LHCN-M2 (cell line): ENCODE data around the gene ATP2C2. TPM values are rescaled to one million over a fixed set of nuclear protein-coding genes. Genes with fewer than 3 reads are reported as not detected.

Experiments used
- DNase-seq: peaks from one replicate; pipeline ENCODE4 v3.0.0-alpha.2; 2012; ENCODE audit warnings: low read depth
- total RNA-seq: library from RNA; depleted of rRNA; stranded (reverse); fragments of >200 nt; gene quantifications from 2 replicates; pipeline ENCODE4 v1.2.3, GENCODE V29; 2014

The ATP2C2 gene
- total RNA-seq, 1 experiment from 2014 or later: not detected

DNA sequence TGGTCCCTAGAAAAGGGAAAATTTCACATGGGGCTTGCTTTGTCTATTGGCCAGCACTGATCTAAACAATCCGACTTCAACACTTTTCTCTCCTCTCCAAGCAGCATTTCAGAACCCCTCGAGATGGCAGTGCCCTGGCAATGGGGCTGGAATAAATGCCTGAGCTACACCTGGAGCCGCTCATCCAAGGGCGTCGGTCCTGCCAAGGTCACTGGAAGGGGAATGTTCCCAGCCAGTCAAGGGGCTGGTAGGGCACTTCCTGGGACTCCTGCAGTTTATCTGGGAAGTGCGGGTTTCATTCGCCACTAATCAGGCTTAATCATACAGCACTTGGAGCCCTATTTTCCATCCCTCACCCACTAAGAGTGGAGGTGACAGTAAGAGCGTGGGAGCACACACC lies 119.0 kb downstream of the ATP2C2 start:
- no peak for DNase-seq

GRCh38 chr16:84489131-84489530 lies 120.8 kb downstream of the ATP2C2 start:
- DNase-seq: no peak

- DNase-seq: no peak
These were observed 127.2 kb downstream of the ATP2C2 start for GRCh38 chr16:84495506-84495905.

- DNase-seq: no peak
These were observed 128.7 kb downstream of the ATP2C2 start for GRCh38 chr16:84496991-84497390.

DNA sequence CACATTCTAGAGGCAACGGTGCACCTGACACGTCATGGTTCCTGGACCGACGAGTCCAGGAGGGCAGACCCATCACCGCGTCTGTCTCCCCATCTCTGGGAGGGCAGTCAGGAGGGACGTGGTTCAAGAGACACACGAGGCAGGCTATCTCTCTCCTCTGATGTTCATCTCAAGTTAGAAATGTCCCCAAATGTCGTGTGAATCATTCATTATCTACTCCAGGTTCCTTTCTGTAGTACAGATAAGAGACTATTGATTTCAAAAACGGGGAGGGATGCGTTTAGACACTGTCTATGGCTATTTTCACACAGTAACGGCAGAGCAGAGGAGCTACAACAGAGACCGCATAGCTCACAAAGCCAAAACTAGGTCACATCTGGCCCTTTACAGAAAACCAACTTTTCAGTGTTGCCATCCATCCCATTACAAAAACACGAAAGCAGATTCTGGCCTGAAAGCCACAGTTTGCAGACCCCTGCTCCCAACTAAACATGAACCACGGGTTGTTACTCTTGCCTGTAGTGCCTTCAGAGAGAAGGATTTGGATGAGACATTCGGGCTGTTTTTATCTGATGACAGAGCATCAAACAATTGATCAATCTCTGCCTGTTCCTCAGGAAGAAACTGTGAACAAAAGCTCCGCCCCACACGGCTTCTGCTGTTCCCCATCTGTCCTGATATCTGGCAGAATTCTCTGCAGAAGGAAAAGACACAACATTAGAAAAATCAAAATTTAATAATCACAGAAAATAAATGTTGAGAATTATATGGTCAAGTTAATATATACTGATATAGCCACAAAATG lies 129.3 kb downstream of the ATP2C2 start:
- no peak for DNase-seq

GRCh38 chr16:84498223-84498610 lies 129.9 kb downstream of the ATP2C2 start:
- DNase-seq: no peak

DNA sequence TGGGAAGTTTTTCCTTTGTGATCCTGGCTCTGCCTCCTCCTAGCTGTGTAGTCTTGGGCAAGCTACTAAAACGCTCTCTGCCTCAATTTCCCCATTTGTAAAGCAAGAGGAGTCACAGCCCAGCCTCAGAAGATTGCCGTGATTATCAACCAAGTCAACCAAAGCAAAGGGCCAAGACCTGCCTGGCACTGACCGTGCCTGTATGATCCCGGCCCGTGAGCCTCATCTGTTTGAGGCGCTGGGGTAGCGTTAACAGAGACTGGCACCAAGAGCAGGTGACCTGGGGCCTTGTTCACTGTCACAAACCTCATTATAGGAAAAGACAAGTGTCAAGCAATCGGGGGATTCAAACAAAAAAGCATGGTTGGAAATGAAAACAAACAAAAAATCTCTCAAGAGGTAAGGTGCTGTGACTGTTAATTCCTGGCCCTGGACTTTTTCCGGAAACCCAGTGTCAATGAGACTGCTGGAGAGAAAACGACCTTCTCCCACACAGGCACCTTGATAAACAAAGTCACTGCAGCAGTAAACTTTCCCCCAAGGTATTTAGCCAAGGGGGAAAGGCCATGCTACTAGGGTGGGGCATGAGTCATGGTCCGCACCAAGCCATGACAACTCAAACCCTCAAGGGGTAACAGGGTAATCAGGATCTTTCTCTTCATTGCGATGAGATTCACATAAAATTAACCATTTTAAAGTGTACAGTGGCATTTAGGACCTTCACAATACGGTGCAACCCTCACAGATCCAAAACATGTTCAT lies 130.7 kb downstream of the ATP2C2 start:
- DNase-seq: no peak

DNA sequence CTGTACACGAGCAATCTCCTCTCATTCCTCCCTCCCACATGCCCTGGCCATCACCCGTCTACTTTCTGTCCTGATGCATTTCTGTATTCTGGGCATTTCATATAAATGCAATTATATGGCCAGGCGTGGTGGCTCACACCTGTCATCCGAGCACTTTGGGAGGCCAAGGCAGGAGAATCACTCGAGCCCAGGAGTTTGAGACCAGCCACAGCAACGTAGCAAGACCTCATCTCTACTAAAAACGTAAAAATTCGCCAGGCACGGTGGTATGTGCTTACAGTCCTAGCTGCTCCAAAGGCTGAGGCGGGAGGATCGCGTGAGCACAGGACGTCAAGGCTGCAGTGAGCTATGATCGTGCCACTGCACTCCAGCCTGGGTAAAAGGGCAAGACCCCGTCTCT lies 131.3 kb downstream of the ATP2C2 start:
- DNase-seq: no peak

GRCh38 chr16:84500531-84500930 lies 132.2 kb downstream of the ATP2C2 start:
- no peak for DNase-seq

GRCh38 chr16:84501077-84501735 lies 132.9 kb downstream of the ATP2C2 start:
- peak; percentile 74 for DNase-seq

GRCh38 chr16:84502075-84502474 lies 133.7 kb downstream of the ATP2C2 start:
- no peak for DNase-seq

DNA sequence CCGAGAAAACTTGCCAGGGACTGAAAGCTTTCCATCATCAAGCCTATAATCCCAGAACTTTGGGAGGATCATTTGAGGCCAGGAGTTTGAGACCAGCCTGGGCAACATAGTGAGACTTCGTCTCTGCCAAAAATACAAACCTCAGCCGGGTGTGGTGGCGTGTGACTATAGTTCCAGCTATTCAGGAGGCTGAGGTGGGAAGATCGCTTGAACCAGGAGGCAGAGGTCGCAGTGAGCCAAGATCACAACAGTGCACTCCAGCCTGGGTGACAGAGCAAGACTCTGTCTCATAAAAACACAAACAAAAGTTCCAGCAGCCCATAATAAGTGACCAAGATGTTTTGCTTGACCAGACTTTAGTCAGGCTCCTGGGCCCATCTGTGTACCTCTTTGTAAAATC lies 134.2 kb downstream of the ATP2C2 start:
- DNase-seq: peak; percentile 40

DNA sequence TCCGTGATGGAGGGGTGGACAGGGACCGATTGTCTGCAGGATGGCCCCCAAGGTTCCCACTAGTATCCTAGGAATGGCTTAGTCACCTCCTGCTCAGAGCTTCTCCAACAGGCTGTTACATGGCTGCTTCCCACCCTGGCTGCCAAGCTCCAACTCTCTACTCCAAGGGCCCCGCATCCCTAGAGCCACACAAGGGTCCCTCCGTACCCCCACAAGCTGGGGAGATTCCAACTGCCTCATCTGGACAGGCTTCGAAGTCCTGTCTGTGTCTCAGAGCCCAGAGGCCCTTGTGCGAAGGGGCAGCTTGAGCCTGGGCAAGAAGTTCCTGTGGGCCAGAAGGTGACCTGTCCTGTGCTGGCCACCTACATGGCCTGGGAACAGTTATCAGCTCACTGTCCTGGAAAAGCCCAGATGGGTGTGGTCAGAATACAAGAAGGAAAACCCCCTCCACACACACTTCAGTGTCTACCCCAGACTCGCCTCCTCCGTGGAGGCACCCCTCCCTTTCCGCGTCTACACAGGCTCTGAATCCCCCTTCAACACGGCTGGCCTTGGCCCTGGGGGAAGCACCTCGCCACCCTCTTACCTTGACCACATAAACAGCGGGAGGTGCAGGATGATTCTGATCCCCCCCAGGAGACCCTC lies 135.5 kb downstream of the ATP2C2 start:
- peak; percentile 25 for DNase-seq

DNA sequence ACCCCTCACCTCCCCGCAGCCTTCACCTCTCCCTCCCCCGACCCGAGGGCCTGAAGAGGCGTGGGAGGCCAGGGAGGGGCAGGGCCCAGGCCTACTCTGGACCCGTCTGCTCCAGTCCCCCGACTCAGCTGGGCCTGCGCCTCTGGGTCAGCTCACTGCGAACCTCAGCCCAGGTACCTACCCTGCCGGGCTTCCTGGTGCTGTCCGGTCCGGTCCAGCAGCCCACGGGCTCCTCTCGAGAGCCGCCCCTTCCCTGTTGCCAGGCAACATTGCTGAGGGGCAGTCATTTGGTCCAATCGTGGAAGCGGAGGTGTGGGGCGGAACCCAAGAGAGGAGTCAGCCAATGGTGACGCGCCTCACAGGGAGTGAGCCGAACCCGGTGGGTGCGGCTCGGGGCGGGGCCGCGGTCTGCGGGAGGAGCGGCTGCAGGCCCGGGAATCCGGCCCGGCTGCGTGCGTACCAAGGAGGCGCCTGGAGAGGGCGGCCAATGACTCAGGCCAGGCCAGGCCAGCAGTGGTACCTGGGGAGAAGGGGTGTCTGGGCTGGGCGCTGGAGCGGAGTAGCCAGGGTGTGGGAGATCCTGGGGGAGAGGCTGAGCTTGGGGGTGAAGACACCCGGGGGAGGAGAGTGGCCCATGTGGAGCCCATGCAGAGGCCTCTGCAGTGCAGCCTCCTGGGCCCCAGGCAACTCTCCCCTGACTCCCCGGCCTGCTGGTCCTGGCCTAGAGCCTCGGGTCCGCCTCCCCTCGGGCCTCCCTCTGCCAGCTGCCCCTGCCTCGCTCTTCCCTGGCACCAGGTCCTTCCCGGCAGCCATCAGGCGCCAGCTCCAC lies 136.3 kb downstream of the ATP2C2 start, which contains the start of gene MEAK7:
Gene MEAK7, minus strand, starts transcription at position 240 of the 829 bp plus-strand sequence. CDS start 6,573 bp downstream, outside the sequence.
- DNase-seq: peak; percentile 98

- DNase-seq: no peak
These were observed 137.2 kb downstream of the ATP2C2 start for GRCh38 chr16:84505249-84506187.

GRCh38 chr16:84507011-84507982 lies 139.0 kb downstream of the ATP2C2 start:
- no peak for DNase-seq

DNA sequence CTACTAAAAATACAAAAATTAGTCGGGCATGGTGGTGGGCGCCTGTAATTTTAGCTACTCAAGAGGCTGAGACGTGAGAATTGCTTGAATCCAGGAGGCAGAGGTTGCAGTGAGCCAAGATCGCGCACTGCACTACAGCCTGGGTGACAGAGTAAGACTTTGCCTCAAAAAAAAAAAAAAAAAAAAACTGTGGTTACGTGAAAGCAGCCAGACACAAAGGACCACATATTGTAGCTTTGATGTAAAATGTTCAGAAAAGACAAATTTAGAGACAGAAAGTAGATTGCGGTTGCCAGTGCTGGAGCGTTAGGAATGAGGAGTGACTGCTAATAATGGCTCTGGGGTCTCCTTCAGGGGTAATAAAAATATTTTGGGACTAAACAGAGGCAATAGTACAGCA lies 140.2 kb downstream of the ATP2C2 start:
- no peak for DNase-seq
